BE2C (cell line): ENCODE results near the gene LRFN2.
A peak's percentile ranks its signal among the peaks of the same experiment; 100 is the strongest.

Experiments used
- DNase-seq: peaks from one replicate; pipeline ENCODE4 v3.0.0-alpha.2; 2020
- H3K27me3 ChIP-seq: fragments of 250-450 bp; sonication (Bioruptor Pico); 2 replicates; pipeline ENCODE4 v1.5.1; 2020; ENCODE audit warnings: mild to moderate bottlenecking
- H3K36me3 ChIP-seq: fragments of 250-450 bp; sonication (Bioruptor Pico); 2 replicates; pipeline ENCODE4 v1.5.1; 2020; ENCODE audit warnings: mild to moderate bottlenecking
- H3K4me1 ChIP-seq: fragments of 250-450 bp; sonication (Bioruptor Pico); 2 replicates; pipeline ENCODE4 v1.5.1; 2020
- H3K4me3 ChIP-seq: 2 replicates; pipeline ENCODE4 v1.5.1; 2011; ENCODE audit warnings: low read depth, low read length
- H3K9me3 ChIP-seq: fragments of 250-450 bp; sonication (Bioruptor Pico); 2 replicates; pipeline ENCODE4 v1.5.1; 2020
- TF ChIP-seq, protein P1 (sequence below): IDR thresholded peaks from 2 replicates; pipeline ENCODE4 v1.5.1; 2012; ENCODE audit warnings: mild to moderate bottlenecking, low read depth, low read length

Gene LRFN2

DNA sequence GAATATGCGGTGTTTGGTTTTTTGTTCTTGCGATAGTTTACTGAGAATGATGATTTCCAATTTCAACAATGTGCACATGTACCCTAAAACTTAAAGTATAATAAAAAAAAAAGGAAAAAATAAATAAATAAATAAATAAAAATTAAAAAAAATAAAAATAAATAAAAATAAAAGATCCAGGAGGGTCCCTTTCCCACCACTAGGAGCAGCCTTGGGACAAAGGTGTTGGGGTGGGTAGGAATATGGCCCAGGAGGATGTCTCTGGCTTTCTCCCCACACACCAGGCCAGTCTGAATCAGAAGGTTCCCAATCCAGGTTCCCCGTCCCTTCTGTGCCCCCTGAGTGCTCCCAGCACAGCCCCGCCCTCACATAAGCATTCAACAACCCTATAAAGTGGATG, 9.5 kb downstream of the LRFN2 start:
- Histone ChIP-seq H3K4me3 (no peak overlapping the region), H3K27me3 (no peaks in the 10 kb centered on the region), H3K9me3 (no peaks in the 10 kb centered on the region), H3K4me1 (no peaks in the 10 kb centered on the region), H3K36me3 (no peaks in the 10 kb centered on the region)
- TF ChIP-seq, protein P1, sequence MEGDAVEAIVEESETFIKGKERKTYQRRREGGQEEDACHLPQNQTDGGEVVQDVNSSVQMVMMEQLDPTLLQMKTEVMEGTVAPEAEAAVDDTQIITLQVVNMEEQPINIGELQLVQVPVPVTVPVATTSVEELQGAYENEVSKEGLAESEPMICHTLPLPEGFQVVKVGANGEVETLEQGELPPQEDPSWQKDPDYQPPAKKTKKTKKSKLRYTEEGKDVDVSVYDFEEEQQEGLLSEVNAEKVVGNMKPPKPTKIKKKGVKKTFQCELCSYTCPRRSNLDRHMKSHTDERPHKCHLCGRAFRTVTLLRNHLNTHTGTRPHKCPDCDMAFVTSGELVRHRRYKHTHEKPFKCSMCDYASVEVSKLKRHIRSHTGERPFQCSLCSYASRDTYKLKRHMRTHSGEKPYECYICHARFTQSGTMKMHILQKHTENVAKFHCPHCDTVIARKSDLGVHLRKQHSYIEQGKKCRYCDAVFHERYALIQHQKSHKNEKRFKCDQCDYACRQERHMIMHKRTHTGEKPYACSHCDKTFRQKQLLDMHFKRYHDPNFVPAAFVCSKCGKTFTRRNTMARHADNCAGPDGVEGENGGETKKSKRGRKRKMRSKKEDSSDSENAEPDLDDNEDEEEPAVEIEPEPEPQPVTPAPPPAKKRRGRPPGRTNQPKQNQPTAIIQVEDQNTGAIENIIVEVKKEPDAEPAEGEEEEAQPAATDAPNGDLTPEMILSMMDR, result no peak; the same call in 1 of the 2 replicates
- DNase-seq, result no peak

DNA sequence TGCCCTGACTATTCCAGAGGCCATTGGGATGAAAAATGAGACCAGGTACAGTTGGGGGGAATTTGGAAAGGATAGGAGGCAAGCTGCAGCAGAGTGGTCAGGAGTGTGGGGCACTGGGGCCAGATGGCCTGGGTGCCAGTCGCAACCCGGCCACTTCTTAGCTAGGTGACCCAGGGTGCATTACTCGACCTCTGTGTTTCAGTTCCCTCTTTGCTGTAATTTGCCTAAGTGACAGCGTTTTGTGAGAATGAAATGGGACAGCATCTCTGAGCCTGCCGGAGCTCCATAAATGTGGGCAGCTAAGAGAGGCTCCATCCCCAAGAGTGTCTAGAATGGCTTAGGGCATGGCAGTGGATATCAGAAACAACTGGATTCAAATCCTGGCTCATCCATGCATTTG, 13.9 kb downstream of the LRFN2 start:
- Histone ChIP-seq H3K4me1 (peaks cover 10% of the 10 kb centered on the region), H3K36me3 (no peaks in the 10 kb centered on the region)
- TF ChIP-seq, protein P1, result no peak

DNA sequence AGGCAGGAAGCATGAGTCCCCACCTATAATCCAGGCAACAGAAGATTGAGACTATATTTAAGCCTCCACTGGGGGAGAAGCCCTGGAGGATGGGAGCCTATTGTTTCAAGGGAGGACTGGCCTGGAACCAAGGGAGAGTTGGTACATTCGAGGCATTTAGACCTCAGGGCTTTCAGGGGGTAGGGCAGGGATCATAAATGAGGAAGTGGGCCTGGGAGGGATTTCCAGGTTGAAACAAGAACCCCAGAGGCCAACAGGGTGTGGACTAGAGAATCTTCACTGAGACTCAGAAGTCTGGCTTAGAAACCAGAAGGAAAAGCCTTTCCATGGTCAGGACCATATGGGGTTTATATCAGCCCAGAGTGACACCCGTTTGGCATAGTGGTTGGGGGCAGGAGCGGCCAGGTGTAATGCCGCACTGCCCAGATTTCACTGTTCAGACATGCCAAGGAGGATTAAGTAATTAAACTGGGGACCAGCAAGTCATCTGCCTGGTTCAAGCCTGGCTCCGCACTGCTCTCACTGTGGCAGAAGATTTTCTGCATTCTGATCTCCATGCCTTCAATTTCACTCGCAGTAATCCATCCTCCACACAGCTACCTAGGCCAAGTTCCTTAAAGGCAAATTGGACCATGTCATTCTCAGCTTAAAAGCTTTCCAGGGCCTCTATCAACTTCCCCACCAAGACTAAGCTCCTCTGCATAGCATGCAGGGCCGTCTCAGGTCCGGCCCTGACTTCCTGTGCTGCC, 17.8 kb downstream of the LRFN2 start:
- peaks cover 15% of the 10 kb centered on the region for H3K4me1 ChIP-seq
- no peak for DNase-seq
- H3K4me3 ChIP-seq, result no peak overlapping the region
- no peaks in the 10 kb centered on the region for H3K36me3 ChIP-seq
- H3K9me3 ChIP-seq, result no peaks in the 10 kb centered on the region
- TF ChIP-seq, protein P1, result no peak
- H3K27me3 ChIP-seq, result no peaks in the 10 kb centered on the region

More for the DNA sequence above, 13.9 kb downstream of the LRFN2 start:
- no peaks in the 10 kb centered on the region for H3K9me3 ChIP-seq
- H3K4me3 ChIP-seq, result no peak overlapping the region
- no peaks in the 10 kb centered on the region for H3K27me3 ChIP-seq
- DNase-seq, result no peak

DNA sequence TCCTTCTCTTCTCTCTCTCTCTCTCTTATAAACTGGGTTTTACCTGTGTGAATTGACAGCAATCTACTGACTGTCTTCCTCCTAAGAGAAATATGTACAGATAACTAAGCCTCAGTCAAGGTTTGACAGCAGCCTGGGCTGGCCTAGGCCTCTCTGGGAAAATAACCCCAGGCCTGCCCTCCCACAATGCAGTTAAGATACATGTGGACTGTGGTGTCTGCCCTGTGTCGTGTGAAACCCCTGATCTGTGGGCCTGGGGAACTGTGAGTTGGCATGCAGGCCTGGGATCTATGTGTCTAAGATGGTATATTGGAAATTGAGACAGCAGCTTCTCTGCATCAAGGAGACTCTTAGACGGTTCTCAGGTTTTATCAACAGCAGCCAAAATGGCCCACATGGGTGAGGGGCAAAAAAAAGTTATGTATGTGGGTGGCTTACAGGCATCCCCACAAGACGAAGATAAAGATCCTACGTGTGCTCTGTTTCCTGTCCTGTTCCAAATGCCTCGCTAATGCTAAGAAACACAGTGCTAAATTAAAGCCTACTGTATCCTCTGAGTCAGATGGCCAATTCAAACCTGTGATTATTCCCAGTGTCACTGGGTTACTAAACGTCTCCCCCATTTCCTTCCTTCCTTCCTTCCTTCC, 19.0 kb downstream of the LRFN2 start:
- TF ChIP-seq, protein P1, result no peak
- Histone ChIP-seq H3K27me3 (no peaks in the 10 kb centered on the region), H3K4me1 (peaks cover 15% of the 10 kb centered on the region), H3K4me3 (no peak overlapping the region), H3K36me3 (no peaks in the 10 kb centered on the region), H3K9me3 (no peaks in the 10 kb centered on the region)
- peak; percentile 34 for DNase-seq

DNA sequence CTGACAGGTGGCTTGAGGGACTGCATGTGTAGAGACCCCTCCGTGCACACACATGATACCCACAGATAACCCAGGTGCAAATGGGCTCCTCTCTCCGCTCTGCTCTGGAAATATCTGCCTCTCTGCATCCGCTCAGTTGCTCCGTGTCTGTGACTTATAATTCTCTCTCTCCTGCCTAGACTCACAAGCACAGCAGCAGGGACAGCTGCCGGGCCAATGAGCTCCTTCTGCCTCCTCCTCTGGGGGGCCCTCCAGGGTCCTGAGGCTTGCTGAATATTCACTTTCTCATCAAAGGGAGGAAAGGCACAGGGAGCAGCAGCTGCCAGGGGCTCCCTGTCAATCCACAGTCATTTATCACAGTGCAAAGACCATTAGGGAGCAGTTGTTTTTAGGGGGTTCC, 24.1 kb downstream of the LRFN2 start:
- TF ChIP-seq, protein P1, result no peak
- peaks cover 4% of the 10 kb centered on the region for H3K4me1 ChIP-seq
- H3K9me3 ChIP-seq, result no peaks in the 10 kb centered on the region
- DNase-seq, result no peak
- H3K36me3 ChIP-seq, result no peaks in the 10 kb centered on the region
- H3K27me3 ChIP-seq, result no peaks in the 10 kb centered on the region
- H3K4me3 ChIP-seq, result no peak overlapping the region

DNA sequence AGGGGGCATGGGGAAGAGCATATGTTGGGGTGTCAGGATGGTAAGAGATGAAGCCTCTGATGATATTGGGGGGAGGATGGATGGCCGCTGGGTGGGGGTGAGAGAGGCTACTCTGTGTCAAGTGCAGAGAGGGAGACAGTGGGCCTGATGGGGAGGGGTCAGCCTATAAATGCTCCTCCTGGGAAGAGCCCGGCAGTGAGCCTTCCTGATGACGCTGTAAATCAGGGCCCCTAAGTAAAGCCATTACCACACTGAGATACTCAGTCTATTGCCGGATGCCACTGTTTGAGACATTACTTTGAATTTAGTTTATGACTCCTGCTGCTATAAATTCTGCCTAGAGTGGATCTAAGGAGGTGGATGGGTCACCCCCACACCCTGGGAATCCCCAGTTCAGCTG, 28.1 kb downstream of the LRFN2 start:
- no peak for DNase-seq
- Histone ChIP-seq H3K36me3 (no peaks in the 10 kb centered on the region), H3K4me1 (no peaks in the 10 kb centered on the region), H3K9me3 (no peaks in the 10 kb centered on the region), H3K27me3 (no peaks in the 10 kb centered on the region), H3K4me3 (no peak overlapping the region)
- TF ChIP-seq, protein P1, result no peak
